NOMO-1 (cell line): ENCODE results near the gene TPM3.
"Not testable (repeated sequence)": the region's sequence is repeated elsewhere in the genome, so short reads cannot be mapped to it uniquely, and the experiment has no call there.

Experiments used
- DNase-seq, 2 experiments: peaks; one replicate each; lab custom pipeline; 2025; ENCODE audit not compliant: unreplicated experiment in 2 of 2; lab: John Stamatoyannopoulos, UW

The TPM3 gene

DNA sequence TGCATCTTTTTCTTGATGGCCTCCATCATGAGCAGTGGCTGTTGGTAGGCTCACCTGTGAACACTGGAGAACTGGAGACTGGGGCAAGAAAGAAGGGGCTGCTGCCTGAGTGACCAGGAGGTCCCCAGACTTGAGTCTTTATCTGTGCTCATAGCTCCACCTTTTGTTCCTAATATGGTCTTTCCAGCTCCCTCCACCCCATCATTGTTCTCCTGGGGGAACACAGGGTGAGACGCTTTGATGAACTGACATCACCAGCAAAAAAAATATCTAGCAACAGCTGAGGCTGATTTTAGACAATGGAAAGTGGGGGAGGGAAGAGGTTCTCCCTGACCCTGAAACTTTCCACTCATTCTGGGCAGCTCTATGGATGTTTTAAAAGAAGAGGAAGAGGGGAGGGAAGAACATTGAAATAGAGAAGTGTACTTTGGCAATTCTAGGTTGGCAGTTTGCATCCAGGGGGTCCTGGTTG, at the start of gene TPM3:
TPM3 (minus strand) TSS at position 111 of the 472 bp plus-strand sequence; CDS start at position 29, 82 bp downstream.
- DNase-seq = peak; percentile 29 to 74

DNA sequence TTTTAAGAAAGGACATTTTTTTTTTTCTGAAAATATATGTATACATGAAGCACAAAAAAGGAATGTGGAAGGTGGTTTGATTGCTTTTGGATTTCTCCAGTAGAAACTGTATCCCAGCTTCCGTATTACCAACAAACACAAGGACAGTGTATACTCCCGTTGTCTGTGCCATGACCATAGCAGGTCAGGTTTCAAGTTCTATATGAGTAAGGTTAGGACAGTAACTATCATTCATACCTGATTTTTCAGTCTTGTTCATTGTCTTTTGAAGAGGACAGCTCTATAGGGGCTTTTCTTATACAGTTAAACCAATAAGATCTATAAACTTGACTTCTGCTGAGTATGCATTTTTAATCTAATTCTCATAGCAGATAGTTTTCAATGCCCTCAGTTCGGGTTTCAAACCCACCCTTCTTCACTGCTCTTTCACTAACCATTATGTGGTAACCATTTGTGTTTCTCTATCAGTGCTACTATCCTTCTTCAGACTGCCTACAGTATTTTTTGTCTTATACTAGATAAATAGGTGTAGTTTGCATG, 48.5 kb upstream of the TPM3 start:
- DNase-seq = no peak

DNA sequence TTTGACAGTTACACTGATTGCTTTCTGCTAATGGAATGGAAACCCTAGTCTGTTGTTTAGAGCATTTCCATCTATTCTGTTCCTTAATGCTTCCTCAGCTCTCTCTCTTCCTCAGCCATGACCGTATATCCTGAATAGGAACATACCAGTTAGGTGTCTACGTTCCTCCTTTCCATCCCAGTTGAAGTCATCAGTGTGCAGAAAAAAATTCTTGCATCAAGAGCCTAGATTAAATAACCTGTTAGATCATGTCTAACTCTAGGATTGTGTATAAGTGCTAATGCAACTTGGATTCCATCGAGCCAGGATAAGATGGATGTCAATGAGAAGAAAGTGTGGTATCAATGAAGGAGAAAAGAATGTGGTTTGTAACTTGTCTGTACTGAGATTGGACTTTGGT, 47.6 kb upstream of the TPM3 start:
- no peak for DNase-seq

DNA sequence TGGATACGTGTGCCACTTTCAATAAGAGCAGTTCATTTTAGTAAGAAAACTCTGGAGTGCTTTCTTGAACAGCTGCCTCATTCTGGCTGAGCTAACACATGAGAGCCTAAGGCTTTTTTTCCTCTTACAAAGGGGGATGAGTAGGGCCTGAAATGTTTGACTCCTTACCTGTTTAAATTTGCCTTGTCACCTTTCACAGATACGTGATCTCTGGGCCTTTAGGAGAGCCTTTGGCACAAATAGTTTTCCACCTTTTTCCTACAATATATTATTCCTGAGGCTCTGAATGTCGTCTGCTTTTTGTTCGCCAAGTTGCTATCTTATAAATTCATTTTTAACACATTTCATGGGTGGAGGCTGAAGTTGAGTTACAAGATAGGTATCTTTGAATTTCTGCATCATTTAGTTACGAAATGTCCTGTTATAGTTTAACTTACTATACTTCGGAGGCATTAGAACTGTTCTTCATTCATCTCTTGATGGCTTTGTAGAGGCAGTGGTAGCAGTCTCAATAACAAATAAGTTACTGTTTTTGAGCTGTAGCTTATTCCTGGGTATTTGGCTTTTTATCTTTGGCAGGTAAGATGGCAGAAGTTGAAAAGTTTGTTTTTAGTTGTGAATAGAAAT, 46.1 kb upstream of the TPM3 start:
- DNase-seq = no peak

DNA sequence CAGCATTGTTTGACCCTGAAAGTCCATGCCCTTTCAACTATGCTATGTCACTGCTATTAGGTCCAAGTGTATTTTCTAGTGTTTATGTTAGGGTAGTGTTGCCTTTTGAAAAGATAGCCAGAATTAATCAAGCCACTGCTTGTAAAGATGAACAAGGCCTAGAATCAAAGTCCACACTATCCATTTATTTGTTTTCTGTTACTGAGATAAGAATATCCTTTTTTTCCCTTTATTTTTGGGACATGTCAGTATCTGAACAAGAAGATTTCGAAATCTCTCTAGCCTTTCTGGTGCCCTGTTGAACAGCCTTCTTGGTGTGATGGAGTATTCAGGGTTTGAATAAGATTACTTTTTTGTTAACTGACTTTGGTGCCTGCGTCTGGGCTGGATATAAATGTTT, 45.5 kb upstream of the TPM3 start:
- DNase-seq = no peak

DNA sequence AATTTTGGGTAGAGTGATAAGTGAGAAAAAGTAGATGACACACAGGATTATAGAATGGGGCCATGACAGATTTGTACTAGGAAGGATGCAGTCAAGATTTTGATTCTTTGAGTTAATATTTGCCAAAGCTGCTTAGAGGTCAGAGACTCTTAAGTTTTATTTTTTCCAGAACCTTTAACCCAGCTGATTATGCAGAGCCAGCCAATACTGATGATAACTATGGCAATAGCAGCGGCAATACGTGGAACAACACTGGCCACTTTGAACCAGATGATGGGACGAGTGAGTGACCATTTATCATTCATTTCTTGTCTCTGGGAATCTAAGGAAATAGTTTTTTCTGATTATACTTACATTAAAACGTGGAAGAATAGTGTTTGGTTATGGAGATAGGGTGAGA, 45.0 kb upstream of the TPM3 start:
- DNase-seq = no peak

DNA sequence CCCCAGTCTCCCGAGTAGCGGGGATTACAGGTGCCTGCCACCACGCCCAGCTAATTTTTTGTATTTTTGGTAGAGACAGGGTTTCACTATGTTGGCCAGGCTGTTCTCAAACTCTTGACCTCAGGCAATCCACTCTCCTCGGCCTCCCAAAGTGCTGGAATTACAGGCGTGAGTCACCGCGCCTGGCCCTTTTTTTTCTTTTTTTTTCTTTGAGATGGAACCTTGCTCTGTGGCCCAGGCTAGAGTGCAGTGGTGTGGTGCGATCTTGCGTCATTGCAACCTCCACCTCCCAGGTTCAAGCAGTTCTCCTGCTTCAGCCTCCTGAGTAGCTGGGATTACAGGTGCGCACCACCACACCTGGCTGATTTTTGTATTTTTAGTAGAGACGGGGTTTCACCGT, 41.2 kb upstream of the TPM3 start:
- DNase-seq = not testable (repeated sequence)

DNA sequence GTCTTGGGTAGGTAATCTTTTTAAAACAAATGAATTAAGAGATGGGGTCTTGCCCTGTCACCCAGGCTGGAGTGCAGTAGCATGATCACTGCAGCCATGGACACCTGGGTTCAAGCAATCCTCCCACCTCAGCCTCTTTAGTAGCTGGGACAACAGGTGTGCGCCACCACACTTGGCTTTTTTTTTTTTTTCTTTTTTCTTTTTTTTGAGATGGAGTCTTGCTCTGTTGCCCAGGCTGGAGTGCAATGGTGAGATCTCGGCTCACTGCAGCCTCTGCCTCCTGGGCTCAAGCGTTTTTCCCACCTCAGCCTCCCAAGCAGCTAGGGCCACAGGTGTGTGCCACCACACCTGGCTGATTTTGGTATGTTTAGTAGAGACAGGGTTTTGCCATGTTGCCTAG, 39.2 kb upstream of the TPM3 start:
- not testable (repeated sequence) for DNase-seq

DNA sequence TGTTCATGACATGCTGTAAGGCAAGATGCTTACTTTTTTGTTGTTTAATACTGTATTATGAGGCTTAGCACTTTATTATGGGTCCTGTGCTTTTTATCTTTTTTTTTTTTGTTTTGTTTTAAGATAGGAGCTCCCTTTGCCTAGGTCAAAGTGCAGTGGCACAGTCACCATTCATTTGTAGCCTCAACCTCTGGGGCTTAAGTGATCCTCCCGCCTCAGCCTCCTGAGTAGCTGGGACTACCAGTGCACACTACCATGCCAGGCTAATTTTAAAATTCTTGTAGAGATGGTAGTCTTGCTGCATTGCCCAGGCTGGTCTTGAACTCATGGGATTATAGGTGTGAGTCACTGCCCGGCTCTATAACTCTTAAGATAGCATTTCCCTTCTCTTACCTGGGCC, 33.5 kb upstream of the TPM3 start:
- no peak for DNase-seq

DNA sequence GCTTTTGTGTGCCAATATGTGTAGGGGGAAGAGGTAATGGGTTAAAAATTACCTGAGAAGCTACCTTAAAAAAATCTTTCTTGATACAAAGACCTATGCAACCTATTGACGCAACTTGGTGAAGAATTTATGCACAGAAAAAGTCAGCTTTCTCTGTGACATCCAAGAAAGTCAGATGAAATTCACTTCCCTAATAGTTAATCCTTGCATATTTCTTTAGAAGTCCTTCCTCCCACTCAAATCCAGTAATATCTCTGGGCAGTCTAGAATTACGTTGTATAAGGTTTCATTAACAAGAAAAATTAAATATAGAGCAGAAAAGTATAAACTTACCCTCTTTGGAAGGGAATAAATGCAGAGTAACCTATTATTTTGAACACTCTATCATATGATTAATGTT, 31.7 kb upstream of the TPM3 start:
- DNase-seq = no peak

DNA sequence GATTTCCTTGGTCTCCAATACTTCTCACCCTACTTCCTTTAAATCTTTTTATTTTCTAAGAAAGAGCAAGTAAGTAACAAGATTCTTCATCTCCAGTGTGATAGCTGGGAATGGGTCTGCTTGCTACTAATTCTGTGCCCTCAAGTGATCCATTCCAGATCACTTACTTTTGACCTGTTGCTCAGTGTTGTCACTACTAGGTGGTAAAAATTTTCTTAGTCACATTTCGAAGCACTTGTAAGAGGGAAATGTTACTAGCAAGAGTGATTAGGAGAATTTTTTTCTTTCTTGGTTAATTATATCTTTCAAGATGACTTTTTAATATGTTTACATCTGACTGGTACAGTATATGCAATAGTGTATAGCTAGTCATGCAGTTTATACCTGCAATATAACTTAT, 31.0 kb upstream of the TPM3 start:
- no peak for DNase-seq

DNA sequence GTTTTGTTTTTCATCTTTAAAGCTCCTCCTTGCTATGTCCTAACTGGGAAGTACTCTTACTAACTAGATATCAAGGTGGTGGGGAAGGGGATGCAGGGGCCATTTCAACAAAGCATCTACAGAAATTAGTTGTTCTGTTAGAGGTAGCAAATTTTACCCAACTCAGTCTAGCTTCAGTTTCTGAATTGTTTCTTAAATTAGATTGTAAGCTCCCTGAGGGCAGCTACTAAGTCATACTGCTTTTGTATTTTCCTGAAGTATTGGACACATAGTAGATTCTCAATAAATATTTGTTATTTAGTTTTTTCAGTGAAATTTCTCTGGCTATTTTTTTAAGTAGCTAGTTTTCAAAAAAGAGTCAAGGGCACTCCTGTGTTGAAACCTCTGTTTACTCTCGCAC, 30.6 kb upstream of the TPM3 start:
- no peak for DNase-seq

DNA sequence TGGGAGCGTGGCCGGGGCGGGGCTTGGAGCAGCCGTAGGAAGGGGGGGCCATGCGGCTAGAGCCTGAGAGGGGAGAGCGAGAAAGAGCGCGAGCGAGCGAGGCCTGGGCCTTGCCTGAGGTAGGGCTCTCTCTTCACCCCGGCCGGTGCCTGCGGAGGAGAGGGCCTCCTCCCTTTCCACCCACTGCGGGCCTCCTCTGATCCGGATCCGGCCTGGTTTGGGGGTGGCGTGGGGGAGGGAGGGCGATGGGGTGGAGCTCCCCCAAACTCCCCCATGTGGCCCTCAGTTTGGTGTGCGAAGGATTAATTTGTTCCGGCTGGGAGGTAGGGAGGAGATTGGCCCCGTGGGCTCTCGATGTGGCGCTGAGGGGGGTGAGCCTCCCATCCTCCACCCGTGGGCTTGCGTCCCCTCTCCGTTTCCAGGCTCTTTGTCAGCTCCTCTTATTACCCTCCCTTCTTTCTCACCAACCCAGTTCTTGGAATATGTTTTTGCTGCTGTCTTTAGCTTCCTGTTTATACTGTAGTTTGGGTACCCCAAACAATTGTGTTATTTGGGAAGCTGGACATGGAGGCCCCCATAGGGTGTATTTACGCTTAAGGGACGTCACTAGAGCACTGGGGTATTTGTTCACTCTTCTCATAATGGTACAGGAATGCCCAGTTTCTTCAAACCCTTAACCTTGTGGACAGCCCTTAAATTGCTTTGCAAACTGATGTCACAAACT, 29.5 kb upstream of the TPM3 start:
- DNase-seq = peak; percentile 13 to 38

DNA sequence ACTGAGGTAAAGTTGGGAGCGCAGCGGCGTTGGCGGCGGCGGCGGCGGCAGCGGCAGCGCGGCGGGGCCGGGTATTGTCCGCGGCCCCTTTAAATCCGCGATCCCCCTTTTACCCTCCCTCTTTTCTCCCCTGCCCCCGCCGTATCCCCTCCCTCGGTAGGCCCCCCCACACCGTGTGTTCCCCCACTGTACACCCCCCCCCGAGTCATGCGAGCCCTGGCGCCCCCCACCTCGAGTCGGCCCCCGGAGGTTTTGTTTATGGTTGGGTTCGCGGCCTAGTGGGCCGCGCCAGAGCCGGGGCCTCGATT, 29.0 kb upstream of the TPM3 start:
- DNase-seq = no peak

DNA sequence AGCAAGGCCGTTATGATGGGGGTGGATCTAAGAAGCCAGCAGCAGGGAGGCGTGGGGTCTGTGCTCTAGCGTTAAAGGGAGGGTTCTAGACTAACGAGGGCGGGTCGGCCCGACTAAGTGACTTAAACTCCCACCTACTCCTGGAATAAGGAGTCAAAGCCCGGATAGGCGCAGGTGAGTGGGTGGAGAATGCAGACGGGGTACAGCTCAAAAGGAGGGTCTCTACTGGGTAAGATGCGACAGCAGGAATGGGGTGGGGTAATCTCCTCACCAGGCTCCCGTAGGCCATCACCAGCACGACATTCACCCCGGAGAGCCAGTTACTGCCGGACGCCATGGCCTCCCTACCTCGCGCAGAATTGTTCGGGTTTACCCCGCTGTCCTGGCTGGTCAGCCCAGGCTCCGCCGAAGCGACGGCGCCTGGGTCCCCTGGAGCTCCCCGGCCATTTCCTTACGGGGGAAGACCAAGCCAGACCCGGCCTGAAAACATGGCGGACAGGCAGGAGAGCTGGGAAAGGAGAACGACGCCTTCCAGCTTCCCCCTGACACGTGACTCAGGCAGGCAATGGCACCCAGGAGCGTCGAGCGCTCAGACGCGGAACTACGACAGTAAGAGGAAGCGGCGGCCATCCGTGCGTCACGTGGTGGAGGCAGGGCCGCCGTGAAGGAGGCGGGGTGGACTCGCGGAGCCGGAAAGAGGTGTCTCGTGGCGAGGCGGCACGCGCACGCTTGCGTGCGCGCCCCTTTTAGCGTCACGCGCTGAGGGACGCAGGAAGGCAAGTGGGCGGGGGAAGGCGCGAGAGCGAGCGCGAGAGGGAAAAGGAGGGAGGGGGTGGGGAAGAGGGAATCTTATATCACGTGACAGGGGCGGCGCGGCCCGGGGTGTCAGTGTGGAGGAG, 28.4 kb upstream of the TPM3 start, which contains the start of gene UBAP2L:
UBAP2L (plus strand) TSS at position 885 of the 899 bp plus-strand sequence. CDS start 4,169 bp downstream, outside the sequence.
- DNase-seq = peak; percentile 98 to 99

DNA sequence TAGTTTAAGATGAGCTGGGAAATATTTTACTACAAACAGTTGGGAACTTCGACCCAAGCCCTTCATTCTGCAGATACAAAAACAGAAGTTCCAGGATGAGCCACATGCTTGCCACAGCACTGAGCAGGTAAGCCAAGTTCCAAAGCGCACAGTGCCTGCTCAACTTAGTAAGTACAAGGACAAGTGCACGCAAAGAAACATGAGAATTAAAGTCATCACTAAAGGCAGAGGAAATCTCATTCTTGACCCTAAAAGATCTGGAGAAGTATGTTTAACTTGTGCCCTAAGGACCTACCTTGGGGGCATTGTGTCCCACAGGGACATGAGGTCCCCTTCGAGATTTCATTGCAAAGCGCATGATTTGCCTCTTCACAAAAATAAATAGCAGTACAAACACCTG, 27.6 kb upstream of the TPM3 start:
- peak in 1 of 2 experiments; percentile 43 for DNase-seq

DNA sequence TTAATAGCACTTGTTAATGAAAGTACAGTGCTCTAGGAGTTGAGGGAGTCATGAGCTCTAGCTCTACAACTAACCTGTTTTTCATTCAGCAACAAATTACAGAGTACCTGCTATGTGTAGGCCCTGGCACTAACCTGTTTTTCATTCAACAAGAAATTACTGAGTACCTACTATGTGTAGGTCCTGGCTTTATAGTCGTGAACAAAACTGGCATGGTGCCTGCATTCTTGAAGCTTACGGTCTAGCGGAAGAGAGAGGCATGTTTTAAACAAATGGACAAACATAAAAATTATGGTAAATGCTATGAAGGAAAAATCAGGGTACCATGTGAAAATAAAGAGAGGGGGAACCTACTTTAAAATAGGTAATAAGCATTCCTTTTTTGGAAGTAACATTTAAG, 26.6 kb upstream of the TPM3 start:
- no peak for DNase-seq

DNA sequence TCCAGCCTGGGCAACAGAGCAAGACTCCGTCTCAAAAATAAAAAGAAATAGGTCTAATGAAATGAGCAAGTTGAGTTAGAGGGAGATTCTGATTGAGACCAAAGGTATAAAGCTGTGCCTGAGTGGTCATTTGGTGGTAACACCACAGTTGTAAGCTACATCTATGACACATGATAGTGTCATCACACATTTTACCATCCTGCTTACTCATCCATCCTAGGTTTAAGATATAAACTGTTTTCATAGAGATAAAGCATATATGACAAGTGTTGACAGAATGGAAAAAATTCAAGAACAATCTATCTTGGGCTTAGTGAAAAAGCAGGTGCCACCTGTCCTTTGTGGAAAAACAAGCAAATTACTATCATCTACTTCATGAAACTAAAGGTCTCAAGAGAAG, 21.4 kb upstream of the TPM3 start:
- DNase-seq = no peak

DNA sequence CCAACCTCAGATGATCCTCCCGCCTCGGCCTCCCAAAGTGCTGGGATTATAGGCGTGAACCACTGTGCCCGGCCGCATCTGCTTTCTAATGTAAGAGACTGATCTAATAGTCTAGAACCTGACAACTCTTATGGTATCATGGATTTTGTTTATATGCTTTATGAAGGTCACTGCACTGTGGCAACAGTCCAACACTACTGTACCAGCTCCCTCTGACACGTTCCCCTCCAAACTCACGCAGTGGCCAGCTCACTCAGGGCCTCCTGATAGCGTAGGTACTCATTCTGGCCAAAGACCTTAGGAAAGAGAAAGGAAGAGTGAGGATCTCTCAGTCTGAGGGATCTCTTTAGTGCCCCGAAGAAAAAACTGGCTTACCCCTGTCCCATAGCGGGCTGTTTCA, 20.2 kb upstream of the TPM3 start:
- no peak for DNase-seq

DNA sequence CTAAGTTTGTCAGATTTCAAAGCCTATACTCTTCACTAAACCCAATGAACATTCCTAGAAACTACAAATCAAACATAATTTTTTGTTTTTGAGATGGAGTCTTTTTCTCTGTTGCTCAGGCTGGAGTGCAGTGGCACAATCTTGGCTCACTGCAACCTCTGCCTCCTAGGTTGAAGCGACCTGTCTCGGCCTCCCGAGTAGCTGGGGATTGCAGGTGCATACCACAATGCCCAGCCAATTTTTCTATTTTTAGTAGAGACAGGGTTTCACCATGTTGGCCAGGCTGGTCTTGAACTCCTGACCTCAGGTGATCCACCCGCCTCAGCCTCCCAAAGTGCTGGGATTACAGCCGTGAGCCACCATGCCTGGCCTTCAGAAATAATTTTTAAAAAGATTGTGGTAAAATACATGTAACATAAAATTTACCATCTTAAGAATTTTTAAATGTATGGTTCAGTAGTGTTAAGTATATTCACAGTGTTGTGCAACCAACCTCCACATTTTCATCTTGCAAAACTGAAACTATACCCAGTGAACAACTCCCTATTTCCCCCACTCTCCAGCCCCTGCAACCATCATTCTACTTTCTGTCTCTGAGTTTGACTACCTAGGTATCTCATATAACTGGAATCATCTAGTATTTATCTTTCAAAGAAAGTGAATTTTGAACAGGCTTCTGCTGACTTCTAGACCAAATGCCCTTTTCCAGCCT, 16.9 kb upstream of the TPM3 start:
- DNase-seq = no peak

DNA sequence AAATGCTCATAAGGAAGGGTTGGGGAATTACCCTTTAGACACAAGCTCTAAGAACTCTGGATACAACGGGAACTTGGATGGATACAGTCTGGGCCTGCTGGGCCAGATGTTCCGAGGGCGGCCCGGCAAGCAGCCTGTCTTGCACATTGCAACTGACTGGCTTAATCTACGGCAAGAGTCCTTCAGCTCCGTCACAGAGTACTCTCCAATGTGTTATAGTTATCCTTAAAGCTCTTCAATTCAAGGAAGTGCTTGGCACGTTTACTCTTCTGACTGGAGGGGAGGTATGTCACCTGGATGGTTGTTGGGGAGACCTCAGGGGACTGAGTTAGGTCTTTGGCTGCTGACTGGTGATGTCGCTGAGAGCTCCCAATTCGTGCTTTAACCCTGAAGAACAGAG, 15.4 kb upstream of the TPM3 start:
- DNase-seq = no peak
